CD14-positive monocyte (primary cell): ENCODE results near the gene TBC1D9B. TPM values are rescaled to one million over a fixed set of nuclear protein-coding genes. Genes with fewer than 3 reads are reported as not detected.

ENCODE experiments used
- DNase-seq, 3 donors: peaks; one replicate each; pipeline ENCODE4 v3.0.0-alpha.2; 2011 to 2022
- H2AFZ ChIP-seq: 2 replicates; pipeline ENCODE4 v1.6.0; 2012; ENCODE audit warnings: mild to moderate bottlenecking, low read depth, low read length, inconsistent platforms; ENCODE audit not compliant: insufficient read depth, poor library complexity, severe bottlenecking
- H3K27ac ChIP-seq, 2 donors: 1 replicate in 1 of 2; 2 replicates in 1 of 2; pipeline ENCODE4 v1.5.1; 2012 to 2013; ENCODE audit warnings: low read length in 2 of 2, control low read depth in 1 of 2, inconsistent platforms in 1 of 2, low read depth in 1 of 2, mild to moderate bottlenecking in 1 of 2
- H3K27me3 ChIP-seq, 2 donors: one replicate each; pipeline versions ENCODE4 v1.6.0 to v1.6.1; 2011 to 2013; ENCODE audit warnings: low read length in 2 of 2; ENCODE audit not compliant: control insufficient read depth in 2 of 2, insufficient read depth in 2 of 2
- H3K36me3 ChIP-seq, 2 donors: replicated peaks in 1 of 2; 1 replicate in 1 of 2; 2 replicates in 1 of 2; pipeline versions ENCODE4 v1.5.1 to v1.6.1; 2012 to 2013; ENCODE audit warnings: low read length in 2 of 2, control low read depth in 1 of 2, inconsistent platforms in 1 of 2, mild to moderate bottlenecking in 1 of 2; ENCODE audit not compliant: insufficient read depth in 2 of 2, control insufficient read depth in 1 of 2
- H3K4me1 ChIP-seq, 2 donors: 1 replicate in 1 of 2; 2 replicates in 1 of 2; pipeline versions ENCODE4 v1.5.1 to v1.6.1; 2012 to 2013; ENCODE audit warnings: low read length in 2 of 2, control low read depth in 1 of 2, inconsistent platforms in 1 of 2, mild to moderate bottlenecking in 1 of 2, moderate library complexity in 1 of 2; ENCODE audit not compliant: insufficient read depth in 2 of 2, control insufficient read depth in 1 of 2
- H3K4me2 ChIP-seq: replicated peaks from 2 replicates; pipeline ENCODE3; 2012; ENCODE audit warnings: low read length, moderate library complexity, mild to moderate bottlenecking; ENCODE audit not compliant: poor library complexity, severe bottlenecking; ENCODE audit errors: extremely low read depth
- H3K4me3 ChIP-seq, 3 experiments: fragments of 200-600 bp in 1 of 3; sonication (generic) in 1 of 3; replicated peaks in 1 of 3; 1 replicate in 2 of 3; 2 replicates in 1 of 3; pipeline ENCODE4 v1.5.1; 2011 to 2013; ENCODE audit warnings: low read length in 3 of 3, mild to moderate bottlenecking in 3 of 3, control low read depth in 2 of 3, low read depth in 2 of 3, inconsistent platforms in 1 of 3, moderate library complexity in 1 of 3
- H3K79me2 ChIP-seq: 2 replicates; pipeline ENCODE4 v1.6.0; 2012; ENCODE audit warnings: mild to moderate bottlenecking, control low read depth, inconsistent platforms, low read length, moderate library complexity; ENCODE audit not compliant: insufficient read depth
- H3K9ac ChIP-seq: 2 replicates; pipeline ENCODE4 v1.6.0; 2017; ENCODE audit warnings: low read length, mild to moderate bottlenecking; ENCODE audit not compliant: insufficient read depth, poor library complexity, severe bottlenecking
- H3K9me3 ChIP-seq, 2 donors: replicated peaks in 1 of 2; 1 replicate in 1 of 2; 2 replicates in 1 of 2; pipeline versions ENCODE4 v1.5.1 to v1.6.1; 2012 to 2013; ENCODE audit warnings: low read length in 2 of 2, control low read depth in 1 of 2; ENCODE audit not compliant: control insufficient read depth in 1 of 2, insufficient read depth in 1 of 2
- H4K20me1 ChIP-seq: 2 replicates; pipeline ENCODE4 v1.6.0; 2012; ENCODE audit warnings: mild to moderate bottlenecking, low read length, control low read depth, moderate library complexity; ENCODE audit not compliant: insufficient read depth
- H3K27ac Mint-ChIP-seq, 7 donors: one replicate each; pipeline ENCODE4 v1.8.0; 2020; ENCODE audit warnings: mild to moderate bottlenecking in 7 of 7, mixed read lengths in 7 of 7, moderate library complexity in 6 of 7, inconsistent platforms in 2 of 7
- H3K27me3 Mint-ChIP-seq, 3 donors: one replicate each; pipeline ENCODE4 v1.8.0; 2021 to 2022; ENCODE audit warnings: low read depth in 3 of 3, mild to moderate bottlenecking in 3 of 3, mixed read lengths in 3 of 3, moderate library complexity in 3 of 3, inconsistent platforms in 1 of 3
- H3K36me3 Mint-ChIP-seq, 2 donors: one replicate each; pipeline ENCODE4 v1.8.0; 2020; ENCODE audit warnings: mixed read lengths in 2 of 2, inconsistent platforms in 1 of 2, mild to moderate bottlenecking in 1 of 2
- H3K4me1 Mint-ChIP-seq: one replicate; pipeline ENCODE4 v1.8.0; 2020; ENCODE audit warnings: mild to moderate bottlenecking, mixed read lengths
- H3K4me3 Mint-ChIP-seq, 2 donors: one replicate each; pipeline ENCODE4 v1.8.0; 2020; ENCODE audit warnings: mild to moderate bottlenecking in 2 of 2, mixed read lengths in 2 of 2, moderate library complexity in 1 of 2
- H3K9me3 Mint-ChIP-seq, 7 donors: one replicate each; pipeline ENCODE4 v1.8.0; 2020 to 2022; ENCODE audit warnings: mixed read lengths in 7 of 7, mild to moderate bottlenecking in 6 of 7, moderate library complexity in 6 of 7, inconsistent platforms in 2 of 7
- CTCF ChIP-seq: fragments of 200-600 bp; IDR thresholded peaks from one replicate; pipeline ENCODE4 v1.8.0; 2022; ENCODE audit warnings: antibody characterized with exemption, mild to moderate bottlenecking
- WGBS: methylation state at CpG from one replicate; pipeline ENCODE4 v1.1.5; 2013; ENCODE audit warnings: missing lambda C conversion rate; ENCODE audit not compliant: insufficient coverage; 5-methylcytosine and 5-hydroxymethylcytosine counted together
- intact Hi-C, 2 donors: fragments of 100-400 bp; cut with micrococcal nuclease; formaldehyde crosslinking; loops; one replicate each; pipeline versions ENCODE4 v1.15.0 to v1.15.1; 2023
- polyA plus RNA-seq, 3 donors: library from polyadenylated mRNA; depleted of rRNA in 1 of 3; unstranded in 2 of 3; stranded (reverse) in 1 of 3; fragments of 300-500 nt in 2 of 3; fragments of >200 nt in 1 of 3; fragmentation: Illumina TruSeq in 2 of 3; gene quantifications; 1 replicate in 2 of 3; 2 replicates in 1 of 3; pipeline ENCODE4 v1.2.3, GENCODE V29; 2012 to 2021

Gene TBC1D9B
- polyA plus RNA-seq, 3 donors: 13.4 to 116 (median 26.3) TPM

DNA sequence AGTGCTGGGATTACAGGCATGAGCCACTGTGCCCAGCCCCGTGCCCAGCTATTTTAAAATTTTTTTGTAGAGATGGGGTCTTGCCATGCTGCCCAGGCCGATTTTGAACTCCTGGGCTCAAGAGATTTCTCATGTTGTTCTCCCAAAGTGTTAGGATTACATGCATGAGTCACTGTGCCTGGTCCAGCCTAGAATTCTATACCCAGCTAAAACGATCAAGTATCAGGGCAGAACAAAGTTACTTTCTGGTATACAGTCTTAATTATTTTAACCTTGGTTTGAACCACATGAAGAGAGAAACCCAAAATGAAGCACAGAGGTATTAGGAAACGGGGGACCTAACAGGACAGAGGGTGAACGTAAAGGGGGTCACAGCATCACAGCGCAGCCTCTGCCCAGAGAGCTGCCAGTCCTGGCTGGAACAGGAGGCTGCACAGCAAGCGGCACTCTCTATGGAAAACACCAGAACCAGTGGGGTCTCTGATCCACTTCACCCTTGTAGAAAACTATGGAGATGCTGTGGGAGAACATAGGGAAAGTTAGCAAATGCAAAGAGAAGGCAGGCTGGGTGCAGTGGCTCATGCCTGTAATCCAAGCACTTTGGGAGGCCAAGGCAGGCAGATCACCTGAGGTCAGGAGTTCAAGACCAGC lies 76.8 kb downstream of the TBC1D9B start:
- Histone ChIP-seq H4K20me1 (peaks cover 85% of the 10 kb centered on the region), H3K4me2 (no peak overlapping the region), H2AFZ (no peak overlapping the region), H3K4me3 (no peak overlapping the region), H3K27ac (no peak overlapping the region), H3K36me3 (peaks cover 84 to 86% of the 10 kb centered on the region in 2 donors), H3K9me3 (no peaks in the 10 kb centered on the region), H3K9ac (no peak overlapping the region), H3K27me3 (no peaks in the 10 kb centered on the region), H3K79me2 (peaks cover 27% of the 10 kb centered on the region), H3K4me1 (peaks cover 16 to 20% of the 10 kb centered on the region in 2 donors)
- intact Hi-C loops: no loop called here
- Mint-ChIP-seq H3K36me3 (peaks cover 82 to 94% of the 10 kb centered on the region in 2 donors), H3K4me3 (no peak overlapping the region), H3K27me3 (no peaks in the 10 kb centered on the region), H3K4me1 (peaks cover 23% of the 10 kb centered on the region), H3K27ac (peak overlapping the region in 2 of 7 donors; percentile 25 to 32), H3K9me3 (peaks cover 0 to 2% (median 0%) of the 10 kb centered on the region in 7 donors)
- 100% methylated on average over 5 of the region's 7 CpGs for WGBS
- no peak for TF ChIP-seq CTCF
- DNase-seq: no peak

DNA sequence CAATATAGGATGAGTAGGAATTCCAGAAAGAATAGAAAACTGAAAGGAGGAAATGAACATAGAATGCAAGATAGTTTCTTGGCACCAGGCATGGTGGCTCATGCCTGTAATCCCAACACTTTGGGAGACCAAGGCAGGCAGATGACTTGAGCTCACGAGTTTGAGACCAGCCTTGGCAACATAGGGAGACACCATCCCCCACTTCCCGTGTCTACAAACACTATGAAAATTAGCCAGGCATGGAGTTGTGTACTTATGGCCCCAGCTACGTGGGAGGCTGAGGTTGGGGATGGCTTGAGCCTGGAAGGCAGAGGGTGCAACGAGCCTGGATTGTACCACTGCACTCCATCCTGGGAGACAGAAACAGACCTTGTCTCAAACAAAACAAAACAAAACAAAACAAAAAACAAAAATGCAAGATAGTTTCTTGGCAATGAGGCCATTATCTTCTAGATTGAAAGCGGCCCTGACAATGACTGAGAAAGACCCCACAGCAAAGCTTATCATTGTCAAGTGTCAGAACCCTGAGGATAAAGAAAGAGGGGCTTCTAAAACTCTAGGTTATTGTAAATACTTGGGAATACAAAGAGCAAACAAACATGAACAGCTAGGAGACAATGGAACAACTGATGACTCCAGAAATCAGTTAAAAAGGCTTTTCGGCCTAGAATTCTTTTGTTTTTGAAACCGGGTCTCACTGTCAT lies 77.8 kb downstream of the TBC1D9B start:
- Mint-ChIP-seq H3K4me3 (no peak overlapping the region), H3K27me3 (no peaks in the 10 kb centered on the region)

More for the DNA sequence above, 77.8 kb downstream of the TBC1D9B start:
- TF ChIP-seq CTCF: no peak
- Histone ChIP-seq H3K4me2 (no peak overlapping the region), H3K27me3 (no peaks in the 10 kb centered on the region), H3K4me1 (peaks cover 16 to 20% of the 10 kb centered on the region in 2 donors), H3K36me3 (peaks cover 87 to 89% of the 10 kb centered on the region in 2 donors), H3K4me3 (no peak overlapping the region), H2AFZ (no peak overlapping the region), H3K9ac (no peak overlapping the region), H4K20me1 (peaks cover 94% of the 10 kb centered on the region), H3K27ac (no peak overlapping the region), H3K79me2 (peaks cover 38% of the 10 kb centered on the region), H3K9me3 (no peaks in the 10 kb centered on the region)
- no peak for DNase-seq
- H3K4me1 Mint-ChIP-seq: peaks cover 27% of the 10 kb centered on the region
- H3K36me3 Mint-ChIP-seq: peaks cover 85 to 94% of the 10 kb centered on the region in 2 donors
- peak overlapping the region in 2 of 7 donors; percentile 15 to 35 for H3K27ac Mint-ChIP-seq
- intact Hi-C loops: loop anchor here in 1 of 2 donors (10.0 kb wide), 2 partner anchors 145 to 205 kb away; partner anchors contain the start of gene HNRNPH1
- WGBS: no CpG with 5 or more reads among the region's 7 CpGs
- H3K9me3 Mint-ChIP-seq: peaks cover 0 to 2% (median 0%) of the 10 kb centered on the region in 7 donors
